Mucosa of descending colon (tissue), 3 donors: ENCODE measurements around the gene PARP11. TPM values are rescaled to one million over a fixed set of nuclear protein-coding genes. Genes with fewer than 3 reads are reported as not detected.

Source experiments
- ATAC-seq: fragments of 200-7000 bp; cut with Tn5 transposase; one replicate; pipeline ENCODE4 v1.9.1; 2020; ENCODE audit warnings: mild to moderate bottlenecking, moderate library complexity
- DNase-seq, 3 donors: peaks; one replicate each; pipeline ENCODE4 v3.0.0-alpha.2; 2020
- H3K36me3 ChIP-seq: fragments of 200-600 bp; one replicate; pipeline ENCODE4 v1.8.0; 2021; ENCODE audit warnings: low read depth, mild to moderate bottlenecking
- H3K4me1 ChIP-seq: fragments of 200-600 bp; one replicate; pipeline ENCODE4 v1.8.0; 2021; ENCODE audit warnings: low read depth, mild to moderate bottlenecking
- H3K4me3 ChIP-seq: fragments of 200-600 bp; one replicate; pipeline ENCODE4 v1.8.0; 2021; ENCODE audit warnings: mild to moderate bottlenecking
- H3K9me3 ChIP-seq: fragments of 200-600 bp; one replicate; pipeline ENCODE4 v1.8.0; 2021; ENCODE audit warnings: mild to moderate bottlenecking
- CTCF ChIP-seq: fragments of 200-600 bp; IDR thresholded peaks from one replicate; pipeline ENCODE4 v1.8.0; 2022; ENCODE audit warnings: antibody characterized with exemption, mild to moderate bottlenecking
- intact Hi-C, 2 donors: fragments of 100-400 bp; cut with DNase I in 1 of 2; cut with micrococcal nuclease in 1 of 2; formaldehyde crosslinking; loops; one replicate each; pipeline versions ENCODE4 v1.11.0 to v1.11.1; 2022; cut with DNase I, micrococcal nuclease
- total RNA-seq, 3 donors: library from RNA; stranded (reverse); fragmentation: NEBNext Ultra II Directional in 2 of 3; extraction: Animal tissue kit (Norgen Biotek cat#: 25700) in 2 of 3; gene quantifications; one replicate each; pipeline versions ENCODE4 v1.2.1 to v1.2.4, GENCODE V29; 2021 to 2023
- donor health status: DM: no; HTN: no; CAD: no; lungs with moderate emphysema.
- donor health status: DM: no; HTN: no; CAD: no.
- donor health status: DM: no; HTN: yes; CAD: no.

The PARP11 gene
- total RNA-seq, 3 donors from 2014 or later = 8.5 to 12.4 (median 9.5) TPM

- peak; percentile 87 for ATAC-seq
These were observed 69.2 kb downstream of the PARP11 start for GRCh38 chr12:3803865-3804472.

DNA sequence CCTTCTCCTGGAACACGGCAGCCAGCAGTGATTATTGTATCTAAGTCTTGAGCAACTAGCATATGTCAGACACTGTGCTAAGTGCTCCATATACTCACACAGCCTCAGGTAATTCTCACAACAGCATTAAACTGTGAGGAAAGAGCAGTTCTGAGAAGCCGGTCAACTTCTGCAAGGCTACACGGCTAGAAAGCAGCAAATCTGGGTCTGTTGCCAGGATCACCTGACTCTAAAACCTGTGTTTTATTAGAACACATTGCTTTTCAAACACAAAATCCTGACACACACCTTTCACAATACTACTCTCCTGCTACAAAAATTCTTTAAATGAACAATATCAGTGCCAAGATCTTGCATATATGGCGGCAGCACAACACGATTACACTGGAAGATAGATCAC lies 70.5 kb downstream of the PARP11 start:
- no peak for ATAC-seq
- H3K4me1 ChIP-seq = no peaks in the 10 kb centered on the region
- TF ChIP-seq CTCF = no peak
- DNase-seq = no peak
- H3K9me3 ChIP-seq = no peaks in the 10 kb centered on the region
- intact Hi-C loops = loop anchor here (10.0 kb wide), 2 partner anchors 498 to 508 kb away; no protein-coding TSS in a partner anchor
- no peaks in the 10 kb centered on the region for H3K36me3 ChIP-seq
- no peak overlapping the region for H3K4me3 ChIP-seq

More at GRCh38 chr12:3803865-3804472, 69.2 kb downstream of the PARP11 start:
- TF ChIP-seq CTCF = peak; percentile 59
- no peaks in the 10 kb centered on the region for H3K36me3 ChIP-seq
- DNase-seq = peak in 2 of 3 donors; percentile 72 to 93
- intact Hi-C loops = loop anchor here (10.0 kb wide), 2 partner anchors 499 to 509 kb away; no protein-coding TSS in a partner anchor
- H3K4me1 ChIP-seq = no peaks in the 10 kb centered on the region
- H3K9me3 ChIP-seq = no peaks in the 10 kb centered on the region
- H3K4me3 ChIP-seq = no peak overlapping the region

DNA sequence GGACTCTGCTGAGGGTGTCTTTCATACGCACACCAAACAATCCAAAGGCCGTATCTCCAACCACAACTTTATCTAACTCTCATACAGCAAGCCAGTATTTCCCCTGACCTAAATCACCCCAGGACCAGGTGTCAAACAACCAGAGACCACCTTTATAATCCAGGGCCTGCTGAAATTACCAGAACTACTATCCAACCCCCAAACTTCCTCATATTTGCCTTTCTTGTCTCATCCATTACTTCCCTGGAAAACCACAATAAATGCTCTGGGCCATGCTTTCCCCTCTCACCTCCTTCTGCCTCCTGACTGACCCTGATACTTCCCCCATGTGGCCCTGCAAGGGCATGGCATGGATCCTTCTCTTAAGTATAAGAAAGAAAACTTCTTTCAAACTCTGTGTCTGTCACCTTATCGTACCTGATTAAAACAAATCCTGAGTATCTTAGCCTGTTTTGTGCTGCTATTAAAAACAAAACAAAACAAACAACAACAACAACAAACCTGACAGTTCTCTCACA lies 75.6 kb downstream of the PARP11 start:
- no peaks in the 10 kb centered on the region for H3K36me3 ChIP-seq
- H3K4me3 ChIP-seq = no peak overlapping the region
- TF ChIP-seq CTCF = no peak
- ATAC-seq (no peak), DNase-seq (no peak)
- H3K9me3 ChIP-seq = no peaks in the 10 kb centered on the region
- intact Hi-C loops = no loop called here
- H3K4me1 ChIP-seq = no peaks in the 10 kb centered on the region

DNA sequence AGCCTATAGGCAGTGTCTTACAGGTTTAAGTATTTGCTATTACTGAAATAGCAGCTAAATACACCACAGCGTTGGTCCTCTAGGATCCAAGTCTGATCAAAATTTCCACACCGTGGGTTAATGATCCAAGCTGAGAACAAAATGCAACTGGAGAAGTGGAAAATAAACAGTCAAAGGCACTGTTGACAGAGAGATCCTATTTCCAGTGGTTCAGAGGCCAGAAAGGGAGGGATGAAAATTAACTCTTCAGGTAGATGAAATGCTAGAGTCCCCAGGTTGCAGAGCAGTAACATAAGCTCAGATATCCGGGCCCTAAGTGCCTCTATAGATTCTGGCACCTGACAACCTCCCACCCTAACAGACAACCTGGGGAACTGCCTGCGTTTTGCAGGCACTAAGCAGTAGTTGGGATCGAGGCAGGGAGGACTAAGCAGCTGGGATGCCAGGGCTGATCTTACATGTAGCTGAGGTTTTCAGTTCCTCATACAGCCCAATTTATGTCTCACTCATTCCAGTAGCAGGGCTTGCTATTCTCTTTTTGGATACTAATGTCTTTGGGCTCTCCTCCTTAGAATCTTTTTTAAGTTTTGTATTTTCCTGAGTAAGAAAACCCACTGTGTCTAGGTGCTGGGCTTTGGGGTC lies 77.6 kb downstream of the PARP11 start:
- no peak for TF ChIP-seq CTCF
- ATAC-seq = no peak
- H3K9me3 ChIP-seq = no peaks in the 10 kb centered on the region
- no peaks in the 10 kb centered on the region for H3K36me3 ChIP-seq
- DNase-seq = no peak
- no peaks in the 10 kb centered on the region for H3K4me1 ChIP-seq
- H3K4me3 ChIP-seq = no peak overlapping the region
- intact Hi-C loops = no loop called here

DNA sequence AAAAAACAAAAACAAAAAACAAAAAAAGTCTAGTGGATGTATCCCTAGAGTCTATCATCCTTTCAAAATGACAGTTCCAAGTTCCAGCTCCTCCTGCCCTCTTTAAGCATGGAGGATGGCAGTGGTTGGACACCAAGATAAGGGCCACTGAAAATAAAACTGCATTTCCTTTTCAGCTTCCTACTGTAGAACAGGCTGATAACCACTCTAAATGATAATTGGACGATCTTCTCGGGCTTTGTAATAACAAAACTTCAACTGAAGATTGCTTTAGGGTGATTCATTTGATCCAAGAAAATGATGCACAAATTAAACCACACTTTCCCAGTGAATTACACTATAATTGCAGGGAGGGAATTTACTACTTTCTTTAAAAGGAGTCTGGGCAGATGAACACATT lies 78.1 kb downstream of the PARP11 start:
- intact Hi-C loops = no loop called here
- no peak overlapping the region for H3K4me3 ChIP-seq
- H3K9me3 ChIP-seq = no peaks in the 10 kb centered on the region
- no peaks in the 10 kb centered on the region for H3K4me1 ChIP-seq
- H3K36me3 ChIP-seq = no peaks in the 10 kb centered on the region
- no peak for DNase-seq
- no peak for TF ChIP-seq CTCF
- ATAC-seq = no peak
